ENCODE measurements around the gene CCDC112. TPM values are rescaled to one million over a fixed set of nuclear protein-coding genes. Genes with fewer than 3 reads are reported as not detected.

The CCDC112 gene
- total RNA-seq, 1 donor from 2014 or later = 7.8 TPM

- Mint-ChIP-seq H3K9me3 (ENCODE audit: unreplicated experiment) (no peaks in the 10 kb centered on the region), H3K27ac (ENCODE audit: unreplicated experiment) (no peak overlapping the region), H3K36me3 (ENCODE audit: unreplicated experiment) (no peaks in the 10 kb centered on the region), H3K27me3 (ENCODE audit: unreplicated experiment) (peaks cover 66% of the 10 kb centered on the region), H3K4me1 (ENCODE audit: unreplicated experiment) (no peaks in the 10 kb centered on the region), H3K4me3 (ENCODE audit: unreplicated experiment) (no peak overlapping the region)
- no peak for DNase-seq (ENCODE audit: extremely low spot score, unreplicated experiment)
- no peak for TF ChIP-seq CTCF (IDR thresholded peaks at IDR 0.05)
These were observed 16.6 kb upstream of the CCDC112 start for GRCh38 chr5:115313052-115313451.

GRCh38 chr5:115309751-115310370 lies 13.4 kb upstream of the CCDC112 start:
- H3K36me3 Mint-ChIP-seq (ENCODE audit: unreplicated experiment) = no peaks in the 10 kb centered on the region
- H3K27me3 Mint-ChIP-seq (ENCODE audit: unreplicated experiment) = peaks cover 60% of the 10 kb centered on the region
- no peak overlapping the region for H3K27ac Mint-ChIP-seq (ENCODE audit: unreplicated experiment)
- H3K9me3 Mint-ChIP-seq (ENCODE audit: unreplicated experiment) = no peaks in the 10 kb centered on the region
- no peaks in the 10 kb centered on the region for H3K4me1 Mint-ChIP-seq (ENCODE audit: unreplicated experiment)
- DNase-seq (ENCODE audit: extremely low spot score, unreplicated experiment) = no peak
- no peak overlapping the region for H3K4me3 Mint-ChIP-seq (ENCODE audit: unreplicated experiment)
- peak; percentile 72 for TF ChIP-seq CTCF (IDR thresholded peaks at IDR 0.05)

- Mint-ChIP-seq H3K27me3 (ENCODE audit: unreplicated experiment) (peaks cover 62% of the 10 kb centered on the region), H3K9me3 (ENCODE audit: unreplicated experiment) (no peaks in the 10 kb centered on the region), H3K27ac (ENCODE audit: unreplicated experiment) (no peak overlapping the region), H3K4me1 (ENCODE audit: unreplicated experiment) (no peaks in the 10 kb centered on the region), H3K4me3 (ENCODE audit: unreplicated experiment) (no peak overlapping the region), H3K36me3 (ENCODE audit: unreplicated experiment) (no peaks in the 10 kb centered on the region)
- DNase-seq (ENCODE audit: extremely low spot score, unreplicated experiment) = no peak
- TF ChIP-seq CTCF (IDR thresholded peaks at IDR 0.05) = no peak
These were observed 12.4 kb upstream of the CCDC112 start for GRCh38 chr5:115308815-115309214.

- H3K27me3 Mint-ChIP-seq (ENCODE audit: unreplicated experiment) = peaks cover 66% of the 10 kb centered on the region
- TF ChIP-seq CTCF (IDR thresholded peaks at IDR 0.05) = no peak
These were observed 9.6 kb upstream of the CCDC112 start for GRCh38 chr5:115306011-115306536.

GRCh38 chr5:115304496-115304895 lies 8.0 kb upstream of the CCDC112 start:
- Mint-ChIP-seq H3K27ac (ENCODE audit: unreplicated experiment) (no peak overlapping the region), H3K4me3 (ENCODE audit: unreplicated experiment) (no peak overlapping the region), H3K9me3 (ENCODE audit: unreplicated experiment) (no peaks in the 10 kb centered on the region), H3K4me1 (ENCODE audit: unreplicated experiment) (no peaks in the 10 kb centered on the region), H3K36me3 (ENCODE audit: unreplicated experiment) (no peaks in the 10 kb centered on the region), H3K27me3 (ENCODE audit: unreplicated experiment) (peaks cover 72% of the 10 kb centered on the region)
- no peak for DNase-seq (ENCODE audit: extremely low spot score, unreplicated experiment)
- TF ChIP-seq CTCF (IDR thresholded peaks at IDR 0.05) = no peak

More at GRCh38 chr5:115306011-115306536, 9.6 kb upstream of the CCDC112 start:
- H3K36me3 Mint-ChIP-seq (ENCODE audit: unreplicated experiment) = no peaks in the 10 kb centered on the region
- H3K9me3 Mint-ChIP-seq (ENCODE audit: unreplicated experiment) = no peaks in the 10 kb centered on the region
- no peak for DNase-seq (ENCODE audit: extremely low spot score, unreplicated experiment)
- no peak overlapping the region for H3K4me3 Mint-ChIP-seq (ENCODE audit: unreplicated experiment)
- H3K4me1 Mint-ChIP-seq (ENCODE audit: unreplicated experiment) = no peaks in the 10 kb centered on the region
- H3K27ac Mint-ChIP-seq (ENCODE audit: unreplicated experiment) = no peak overlapping the region

Data from osteocyte (in vitro differentiated cells).